Measurements from ENCODE around the gene PANX1. TPM values are rescaled to one million over a fixed set of nuclear protein-coding genes. Genes with fewer than 3 reads are reported as not detected.
"Not testable (repeated sequence)": the region's sequence is repeated elsewhere in the genome, so short reads cannot be mapped to it uniquely, and the experiment has no call there.

Gene PANX1
- polyA plus RNA-seq, 4 donors: 2.4 to 21.8 (median 4.5) TPM

- H3K27me3 ChIP-seq (ENCODE audit: control insufficient read depth in 3 of 3, insufficient read depth in 3 of 3, low read length in 3 of 3); H3K27ac ChIP-seq (ENCODE audit: low read depth in 1 of 3, low read length in 2 of 3); DNase-seq; FAIRE-seq; H3K36me3 ChIP-seq (ENCODE audit: control insufficient read depth in 3 of 3, insufficient read depth in 2 of 3, low read depth in 1 of 3, low read length in 3 of 3); H3K4me3 ChIP-seq (ENCODE audit: low read depth in 1 of 3, low read length in 3 of 3); H3K9me3 ChIP-seq (ENCODE audit: control insufficient read depth in 2 of 2, insufficient read depth in 1 of 2, low read depth in 1 of 2, low read length in 1 of 2): not testable (repeated sequence)
- WGBS, 3 donors: 78 to 100% (median 94%) methylated on average over 2 to 3 of the region's 3 CpGs
- peaks cover 0 to 20% (median 3%) of the 10 kb centered on the region in 3 donors for H3K4me1 ChIP-seq (ENCODE audit: control insufficient read depth in 3 of 3, insufficient read depth in 2 of 3, low read depth in 1 of 3, low read length in 2 of 3)
These were observed 28.7 kb downstream of the PANX1 start for GRCh38 chr11:94157339-94157738.

GRCh38 chr11:94168882-94169281, 40.2 kb downstream of the PANX1 start:
- H3K4me1 ChIP-seq (ENCODE audit: control insufficient read depth in 3 of 3, insufficient read depth in 2 of 3, low read depth in 1 of 3, low read length in 2 of 3): peaks cover 0 to 16% (median 0%) of the 10 kb centered on the region in 3 donors
- no peak overlapping the region for H3K4me3 ChIP-seq (ENCODE audit: low read depth in 1 of 3, low read length in 3 of 3)
- WGBS, 3 donors: 96 to 100% (median 98%) methylated on average over 1 of the region's 1 CpG
- FAIRE-seq: no peak
- H3K36me3 ChIP-seq (ENCODE audit: control insufficient read depth in 3 of 3, insufficient read depth in 2 of 3, low read depth in 1 of 3, low read length in 3 of 3): peaks cover 0 to 16% (median 0%) of the 10 kb centered on the region in 3 donors
- no peak for DNase-seq
- H3K27ac ChIP-seq (ENCODE audit: low read depth in 1 of 3, low read length in 2 of 3): no peak overlapping the region
- no peaks in the 10 kb centered on the region for H3K27me3 ChIP-seq (ENCODE audit: control insufficient read depth in 3 of 3, insufficient read depth in 3 of 3, low read length in 3 of 3)
- H3K9me3 ChIP-seq (ENCODE audit: control insufficient read depth in 2 of 2, insufficient read depth in 1 of 2, low read depth in 1 of 2, low read length in 1 of 2): peaks cover 0 to 8% of the 10 kb centered on the region in 2 donors

GRCh38 chr11:94169516-94169915, 40.9 kb downstream of the PANX1 start:
- Histone ChIP-seq H3K27me3 (ENCODE audit: control insufficient read depth in 3 of 3, insufficient read depth in 3 of 3, low read length in 3 of 3) (no peaks in the 10 kb centered on the region), H3K36me3 (ENCODE audit: control insufficient read depth in 3 of 3, insufficient read depth in 2 of 3, low read depth in 1 of 3, low read length in 3 of 3) (peaks cover 0 to 16% (median 0%) of the 10 kb centered on the region in 3 donors), H3K4me1 (ENCODE audit: control insufficient read depth in 3 of 3, insufficient read depth in 2 of 3, low read depth in 1 of 3, low read length in 2 of 3) (peaks cover 0 to 21% (median 0%) of the 10 kb centered on the region in 3 donors), H3K9me3 (ENCODE audit: control insufficient read depth in 2 of 2, insufficient read depth in 1 of 2, low read depth in 1 of 2, low read length in 1 of 2) (peaks cover 0 to 8% of the 10 kb centered on the region in 2 donors), H3K27ac (ENCODE audit: low read depth in 1 of 3, low read length in 2 of 3) (no peak overlapping the region), H3K4me3 (ENCODE audit: low read depth in 1 of 3, low read length in 3 of 3) (no peak overlapping the region)
- WGBS, 3 donors: 93 to 100% (median 96%) methylated on average over 4 of the region's 4 CpGs
- DNase-seq (no peak), FAIRE-seq (no peak)

GRCh38 chr11:94169930-94170545, 41.4 kb downstream of the PANX1 start:
- FAIRE-seq: no peak
- 83 to 93% (median 93%) methylated on average over 8 of the region's 8 CpGs for WGBS, 3 donors

GRCh38 chr11:94170953-94171352, 42.3 kb downstream of the PANX1 start:
- DNase-seq (no peak), FAIRE-seq (no peak)
- no peaks in the 10 kb centered on the region for H3K27me3 ChIP-seq (ENCODE audit: control insufficient read depth in 3 of 3, insufficient read depth in 3 of 3, low read length in 3 of 3)
- no peak overlapping the region for H3K4me3 ChIP-seq (ENCODE audit: low read depth in 1 of 3, low read length in 3 of 3)
- H3K9me3 ChIP-seq (ENCODE audit: control insufficient read depth in 2 of 2, insufficient read depth in 1 of 2, low read depth in 1 of 2, low read length in 1 of 2): peaks cover 0 to 8% of the 10 kb centered on the region in 2 donors
- no peak overlapping the region for H3K27ac ChIP-seq (ENCODE audit: low read depth in 1 of 3, low read length in 2 of 3)
- peaks cover 0 to 16% (median 0%) of the 10 kb centered on the region in 3 donors for H3K36me3 ChIP-seq (ENCODE audit: control insufficient read depth in 3 of 3, insufficient read depth in 2 of 3, low read depth in 1 of 3, low read length in 3 of 3)
- peaks cover 0 to 28% (median 0%) of the 10 kb centered on the region in 3 donors for H3K4me1 ChIP-seq (ENCODE audit: control insufficient read depth in 3 of 3, insufficient read depth in 2 of 3, low read depth in 1 of 3, low read length in 2 of 3)

More at GRCh38 chr11:94169930-94170545, 41.4 kb downstream of the PANX1 start:
- no peak overlapping the region for H3K4me3 ChIP-seq (ENCODE audit: low read depth in 1 of 3, low read length in 3 of 3)
- no peak overlapping the region for H3K27ac ChIP-seq (ENCODE audit: low read depth in 1 of 3, low read length in 2 of 3)
- H3K36me3 ChIP-seq (ENCODE audit: control insufficient read depth in 3 of 3, insufficient read depth in 2 of 3, low read depth in 1 of 3, low read length in 3 of 3): peaks cover 0 to 16% (median 0%) of the 10 kb centered on the region in 3 donors
- peaks cover 0 to 25% (median 0%) of the 10 kb centered on the region in 3 donors for H3K4me1 ChIP-seq (ENCODE audit: control insufficient read depth in 3 of 3, insufficient read depth in 2 of 3, low read depth in 1 of 3, low read length in 2 of 3)
- H3K27me3 ChIP-seq (ENCODE audit: control insufficient read depth in 3 of 3, insufficient read depth in 3 of 3, low read length in 3 of 3): no peaks in the 10 kb centered on the region
- H3K9me3 ChIP-seq (ENCODE audit: control insufficient read depth in 2 of 2, insufficient read depth in 1 of 2, low read depth in 1 of 2, low read length in 1 of 2): peaks cover 0 to 8% of the 10 kb centered on the region in 2 donors
- DNase-seq: no peak

GRCh38 chr11:94171693-94172440, 43.2 kb downstream of the PANX1 start:
- 59 to 73% (median 66%) methylated on average over 8 of the region's 8 CpGs for WGBS, 3 donors
- Histone ChIP-seq H3K4me1 (ENCODE audit: control insufficient read depth in 3 of 3, insufficient read depth in 2 of 3, low read depth in 1 of 3, low read length in 2 of 3) (peaks cover 0 to 28% (median 0%) of the 10 kb centered on the region in 3 donors), H3K36me3 (ENCODE audit: control insufficient read depth in 3 of 3, insufficient read depth in 2 of 3, low read depth in 1 of 3, low read length in 3 of 3) (peaks cover 0 to 14% (median 0%) of the 10 kb centered on the region in 3 donors), H3K4me3 (ENCODE audit: low read depth in 1 of 3, low read length in 3 of 3) (no peak overlapping the region), H3K9me3 (ENCODE audit: control insufficient read depth in 2 of 2, insufficient read depth in 1 of 2, low read depth in 1 of 2, low read length in 1 of 2) (peaks cover 0 to 4% of the 10 kb centered on the region in 2 donors), H3K27me3 (ENCODE audit: control insufficient read depth in 3 of 3, insufficient read depth in 3 of 3, low read length in 3 of 3) (no peaks in the 10 kb centered on the region), H3K27ac (ENCODE audit: low read depth in 1 of 3, low read length in 2 of 3) (peak overlapping the region in 1 of 3 donors; percentile 34)
- FAIRE-seq (no peak), DNase-seq (peak; percentile 52 to 68)

- 68 to 88% (median 86%) methylated on average over 2 of the region's 2 CpGs for WGBS, 3 donors
- peaks cover 0 to 41% (median 0%) of the 10 kb centered on the region in 3 donors for H3K4me1 ChIP-seq (ENCODE audit: control insufficient read depth in 3 of 3, insufficient read depth in 2 of 3, low read depth in 1 of 3, low read length in 2 of 3)
- H3K36me3 ChIP-seq (ENCODE audit: control insufficient read depth in 3 of 3, insufficient read depth in 2 of 3, low read depth in 1 of 3, low read length in 3 of 3): peaks cover 0 to 24% (median 4%) of the 10 kb centered on the region in 3 donors
- no peak overlapping the region for H3K4me3 ChIP-seq (ENCODE audit: low read depth in 1 of 3, low read length in 3 of 3)
- no peak overlapping the region for H3K27ac ChIP-seq (ENCODE audit: low read depth in 1 of 3, low read length in 2 of 3)
- DNase-seq (no peak), FAIRE-seq (no peak)
- H3K27me3 ChIP-seq (ENCODE audit: control insufficient read depth in 3 of 3, insufficient read depth in 3 of 3, low read length in 3 of 3): no peaks in the 10 kb centered on the region
- H3K9me3 ChIP-seq (ENCODE audit: control insufficient read depth in 2 of 2, insufficient read depth in 1 of 2, low read depth in 1 of 2, low read length in 1 of 2): peaks cover 0 to 2% of the 10 kb centered on the region in 2 donors
These were observed 46.9 kb downstream of the PANX1 start for GRCh38 chr11:94175535-94175934.

GRCh38 chr11:94178331-94178730, 49.7 kb downstream of the PANX1 start:
- FAIRE-seq: no peak
- Histone ChIP-seq H3K9me3 (ENCODE audit: control insufficient read depth in 2 of 2, insufficient read depth in 1 of 2, low read depth in 1 of 2, low read length in 1 of 2) (peaks cover 0 to 2% of the 10 kb centered on the region in 2 donors), H3K27ac (ENCODE audit: low read depth in 1 of 3, low read length in 2 of 3) (peak overlapping the region in 1 of 3 donors; percentile 73), H3K4me1 (ENCODE audit: control insufficient read depth in 3 of 3, insufficient read depth in 2 of 3, low read depth in 1 of 3, low read length in 2 of 3) (peaks cover 0 to 30% (median 0%) of the 10 kb centered on the region in 3 donors), H3K4me3 (ENCODE audit: low read depth in 1 of 3, low read length in 3 of 3) (no peak overlapping the region), H3K27me3 (ENCODE audit: control insufficient read depth in 3 of 3, insufficient read depth in 3 of 3, low read length in 3 of 3) (no peaks in the 10 kb centered on the region), H3K36me3 (ENCODE audit: control insufficient read depth in 3 of 3, insufficient read depth in 2 of 3, low read depth in 1 of 3, low read length in 3 of 3) (peaks cover 3 to 22% (median 4%) of the 10 kb centered on the region in 3 donors)
- 40 to 71% (median 58%) methylated on average over 11 of the region's 11 CpGs for WGBS, 3 donors
- DNase-seq: peak; percentile 75 to 87
